ENCODE measurements around the gene FSTL5.

The FSTL5 gene

GRCh38 chr4:162102713-162103112 is 61.1 kb downstream of the FSTL5 start:
- no peak for DNase-seq

DNA sequence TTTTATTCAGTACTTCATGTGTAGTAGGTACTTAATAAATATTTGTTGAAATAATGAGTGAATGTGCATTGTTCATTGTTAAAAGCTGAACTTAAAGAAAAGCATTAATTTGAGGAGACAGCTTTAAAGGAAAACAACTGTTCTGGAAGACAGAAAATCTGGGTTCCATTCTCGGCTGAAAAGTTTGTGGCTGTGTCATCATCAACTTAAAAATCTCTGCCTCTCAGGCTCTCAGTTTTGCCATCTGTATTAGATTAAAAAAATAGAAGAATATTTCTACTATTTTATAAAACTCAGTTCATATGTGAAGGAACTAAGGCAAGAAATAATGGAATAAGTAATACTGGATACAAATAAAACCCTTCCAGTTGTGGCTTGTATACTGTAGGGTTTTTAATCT is 62.5 kb downstream of the FSTL5 start:
- no peak for DNase-seq

DNA sequence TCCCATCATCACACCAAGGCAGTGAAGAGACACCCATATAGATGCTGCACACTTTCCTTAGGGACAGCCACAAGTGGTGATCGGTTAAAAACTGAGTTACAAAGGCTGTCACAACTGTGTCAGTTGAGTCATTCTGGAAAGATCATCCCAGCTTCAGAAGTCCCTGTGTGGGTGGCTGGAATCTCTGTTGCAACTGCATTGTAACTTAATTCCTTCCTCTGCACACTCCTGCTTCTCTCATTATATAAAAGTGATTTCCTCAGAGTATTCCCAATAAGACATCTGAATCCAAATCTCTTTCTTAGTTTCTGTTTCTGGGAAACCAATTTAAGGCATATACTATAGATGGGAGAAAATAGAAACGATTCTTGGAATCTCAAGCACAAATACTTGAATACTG is 88.1 kb downstream of the FSTL5 start:
- DNase-seq: no peak

GRCh38 chr4:162061214-162061613 is 102.6 kb downstream of the FSTL5 start:
- DNase-seq: no peak

- DNase-seq: no peak
These were observed 104.1 kb downstream of the FSTL5 start for GRCh38 chr4:162059656-162060055.

GRCh38 chr4:162056990-162057389 is 106.8 kb downstream of the FSTL5 start:
- no peak for DNase-seq

GRCh38 chr4:162046135-162046534 is 117.7 kb downstream of the FSTL5 start:
- DNase-seq: no peak

DNA sequence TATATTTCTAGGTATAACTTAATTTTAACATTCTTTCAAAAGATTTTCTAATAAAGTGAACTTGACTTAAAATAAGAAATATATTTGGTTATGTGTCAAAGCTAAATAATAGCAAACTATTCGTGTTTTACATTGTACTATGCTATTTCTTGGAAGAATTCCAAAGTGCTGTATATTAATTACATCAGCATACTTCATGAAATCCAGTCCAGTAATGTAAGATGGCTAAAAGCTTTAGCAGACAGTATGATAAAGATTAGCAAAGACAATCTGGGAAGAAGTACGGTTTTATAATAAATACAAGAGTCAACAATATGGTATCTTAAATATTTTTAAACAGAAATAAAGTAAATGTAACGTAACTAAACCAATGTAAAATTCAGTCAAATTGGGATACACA is 125.7 kb downstream of the FSTL5 start:
- no peak for DNase-seq

DNA sequence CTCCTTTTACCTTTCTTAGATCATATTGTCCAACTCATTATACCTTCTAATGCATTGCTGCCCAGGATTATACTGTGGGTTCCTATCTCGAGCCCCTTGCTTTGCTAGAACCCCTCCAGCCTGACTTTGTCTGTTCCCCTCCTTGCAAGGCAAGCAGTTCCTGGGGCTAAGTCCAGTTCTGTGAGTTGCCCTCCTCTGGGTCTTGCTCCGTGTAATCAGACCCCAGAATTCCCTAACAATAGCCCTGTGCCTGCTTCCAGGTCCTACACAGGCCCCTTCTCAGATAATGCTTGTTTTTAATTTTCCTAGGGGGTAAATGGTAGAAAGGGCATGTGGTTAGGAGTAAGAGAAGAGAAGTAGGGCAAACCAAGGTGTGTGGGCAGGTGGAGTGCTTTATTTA is 145.9 kb downstream of the FSTL5 start:
- no peak for DNase-seq

DNA sequence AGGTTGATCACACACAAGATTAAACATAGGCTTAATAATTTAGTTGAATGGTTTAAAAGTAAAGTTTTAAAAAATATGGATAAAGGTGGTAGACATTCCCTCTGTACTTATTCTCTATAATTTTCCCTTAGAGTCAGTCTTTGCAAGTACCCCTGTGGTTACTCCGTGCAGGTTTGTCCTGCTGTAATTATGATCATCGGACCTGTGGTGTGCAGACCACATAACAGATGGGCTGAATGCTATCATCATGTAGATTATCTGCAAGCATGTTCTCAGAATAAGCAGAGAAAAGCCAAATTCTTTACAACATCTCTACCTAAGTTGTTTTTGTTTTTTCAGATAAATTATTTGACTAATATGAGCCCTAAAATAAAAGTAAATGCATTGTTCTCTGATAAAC is 146.8 kb downstream of the FSTL5 start:
- DNase-seq: no peak

DNA sequence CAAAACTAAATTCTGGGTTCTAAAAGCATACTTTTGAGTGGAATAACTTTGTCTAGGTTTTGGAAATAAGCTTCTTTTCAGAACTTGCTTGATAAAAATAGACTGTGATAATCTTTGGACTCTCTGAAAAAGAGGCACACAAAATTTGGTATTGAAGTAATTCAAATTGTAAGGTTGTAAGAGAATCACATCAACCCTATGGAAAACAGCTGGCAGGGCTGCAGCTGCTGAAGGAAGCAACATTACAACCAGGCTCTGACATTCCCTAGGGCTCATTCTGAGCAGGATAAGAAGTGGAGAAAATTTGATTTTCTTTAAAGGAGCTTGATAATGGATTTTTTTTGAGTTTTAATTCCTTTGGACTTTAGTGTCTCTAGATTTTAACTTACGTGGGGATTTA is 147.6 kb downstream of the FSTL5 start:
- no peak for DNase-seq

- no peak for DNase-seq
These were observed 148.7 kb downstream of the FSTL5 start for GRCh38 chr4:162015090-162015489.

DNA sequence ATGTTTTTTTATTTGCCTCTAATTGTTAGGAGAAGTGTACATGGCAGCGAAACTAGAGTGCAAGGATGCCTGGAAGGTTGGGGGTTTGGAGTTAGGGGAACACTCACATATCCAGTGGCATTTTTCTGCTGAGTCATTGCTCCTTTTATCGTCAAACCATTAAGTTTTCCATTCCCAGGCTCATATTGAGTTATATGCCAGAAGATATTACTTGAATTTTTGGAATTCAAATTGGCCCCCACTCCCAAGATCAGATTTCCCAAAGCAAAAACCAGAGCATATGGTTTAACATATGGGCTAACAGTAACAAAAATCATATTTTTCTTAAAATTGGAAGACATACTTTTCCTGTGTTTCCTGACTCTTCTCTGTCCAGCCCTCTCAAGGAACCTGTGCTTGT is 152.7 kb downstream of the FSTL5 start:
- no peak for DNase-seq

DNA sequence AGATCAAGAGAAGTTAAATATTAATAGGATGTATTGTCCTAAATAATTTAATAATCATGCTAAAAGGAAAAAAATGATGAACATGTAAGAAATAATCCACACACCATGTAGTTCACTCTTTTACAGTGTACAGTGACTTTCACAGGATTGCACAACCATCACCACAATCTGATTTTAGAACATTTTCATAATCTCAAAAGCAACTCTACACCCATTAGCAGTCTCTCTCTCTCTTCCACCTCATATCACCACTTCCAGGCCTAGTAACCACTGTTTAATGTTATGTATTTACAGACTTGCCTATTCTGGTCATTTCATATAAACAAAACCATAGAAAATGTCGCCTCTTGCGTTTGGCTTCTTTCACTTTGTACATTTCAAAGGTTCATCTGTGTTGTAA is 153.4 kb downstream of the FSTL5 start:
- no peak for DNase-seq

DNA sequence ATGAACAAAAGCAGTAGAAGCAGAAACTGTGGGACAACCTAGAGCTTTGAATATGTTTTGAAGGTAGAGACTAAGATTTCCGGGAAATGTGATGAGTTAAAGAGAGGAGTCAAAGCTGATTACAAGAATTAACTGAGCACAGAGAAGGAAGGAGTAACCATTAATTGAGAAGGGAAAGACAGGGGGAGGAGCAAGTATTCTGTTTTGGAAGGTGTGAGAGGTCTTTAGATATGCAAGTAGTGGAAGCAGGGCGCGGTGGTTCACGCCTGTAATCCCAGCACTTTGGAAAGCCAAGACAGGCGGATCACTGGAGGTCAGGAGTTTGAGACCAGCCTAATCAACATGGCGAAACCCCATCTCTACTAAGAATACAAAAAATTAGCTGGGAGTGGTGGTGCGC is 171.5 kb downstream of the FSTL5 start:
- no peak for DNase-seq

DNA sequence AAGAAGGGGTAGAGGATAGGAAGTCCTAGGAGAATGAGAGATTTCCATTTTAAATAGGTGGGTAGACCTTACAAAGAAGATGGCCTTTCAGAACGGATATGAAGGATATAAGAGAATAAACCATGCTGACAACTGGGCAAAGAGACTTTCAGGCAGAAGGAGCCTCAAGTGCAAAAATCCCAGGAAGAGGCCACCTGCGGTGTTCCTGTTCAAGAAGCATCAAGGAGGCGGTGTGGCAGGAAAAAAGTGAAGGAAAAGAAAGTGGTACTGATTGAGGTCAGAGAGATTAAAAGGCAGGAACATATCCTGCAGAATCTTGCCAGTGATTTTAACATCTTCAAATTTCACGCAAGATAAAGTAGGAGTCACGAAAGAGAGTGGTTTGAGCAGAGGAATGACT is 172.0 kb downstream of the FSTL5 start:
- no peak for DNase-seq

DNA sequence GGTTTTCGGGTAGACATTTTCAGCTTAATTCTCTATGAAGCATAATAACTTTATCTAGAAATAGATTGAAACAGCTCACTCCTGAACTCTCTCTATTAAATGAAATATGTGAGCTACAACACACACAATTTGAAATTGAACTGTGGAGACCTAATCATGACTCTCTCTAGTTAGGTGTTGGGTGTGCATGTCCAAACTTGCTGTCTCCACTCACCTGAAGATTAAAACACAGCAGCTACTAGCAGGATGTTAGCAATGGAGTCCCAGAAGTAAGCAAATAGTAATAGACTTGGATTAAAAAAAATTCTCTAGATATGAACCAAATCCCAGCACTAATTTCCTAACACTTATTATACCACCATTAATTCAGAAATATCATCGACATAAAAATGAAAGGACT is 173.1 kb downstream of the FSTL5 start:
- no peak for DNase-seq

DNA sequence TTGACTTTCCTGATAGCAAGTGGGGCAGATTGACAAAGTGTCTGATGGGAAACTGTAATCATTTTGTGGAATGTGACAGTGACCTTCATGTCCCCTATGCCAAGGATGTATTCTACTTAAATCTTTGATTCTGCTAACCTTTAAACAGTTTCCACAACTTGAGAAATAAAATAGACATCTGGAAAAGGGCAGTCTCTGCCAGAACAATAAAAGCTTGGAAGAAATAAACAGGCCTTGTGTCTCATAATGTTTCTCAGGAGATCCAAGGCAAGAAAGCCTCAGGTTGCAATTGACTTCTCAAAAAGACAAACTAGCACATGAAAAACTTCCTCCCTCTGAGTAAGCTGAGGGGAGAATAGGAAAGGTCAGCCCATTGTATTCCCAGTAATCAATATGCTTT is 174.9 kb downstream of the FSTL5 start:
- no peak for DNase-seq

GRCh38 chr4:161987611-161988010 is 176.2 kb downstream of the FSTL5 start:
- no peak for DNase-seq

GRCh38 chr4:161952382-161952781 is 211.4 kb downstream of the FSTL5 start:
- no peak for DNase-seq

DNA sequence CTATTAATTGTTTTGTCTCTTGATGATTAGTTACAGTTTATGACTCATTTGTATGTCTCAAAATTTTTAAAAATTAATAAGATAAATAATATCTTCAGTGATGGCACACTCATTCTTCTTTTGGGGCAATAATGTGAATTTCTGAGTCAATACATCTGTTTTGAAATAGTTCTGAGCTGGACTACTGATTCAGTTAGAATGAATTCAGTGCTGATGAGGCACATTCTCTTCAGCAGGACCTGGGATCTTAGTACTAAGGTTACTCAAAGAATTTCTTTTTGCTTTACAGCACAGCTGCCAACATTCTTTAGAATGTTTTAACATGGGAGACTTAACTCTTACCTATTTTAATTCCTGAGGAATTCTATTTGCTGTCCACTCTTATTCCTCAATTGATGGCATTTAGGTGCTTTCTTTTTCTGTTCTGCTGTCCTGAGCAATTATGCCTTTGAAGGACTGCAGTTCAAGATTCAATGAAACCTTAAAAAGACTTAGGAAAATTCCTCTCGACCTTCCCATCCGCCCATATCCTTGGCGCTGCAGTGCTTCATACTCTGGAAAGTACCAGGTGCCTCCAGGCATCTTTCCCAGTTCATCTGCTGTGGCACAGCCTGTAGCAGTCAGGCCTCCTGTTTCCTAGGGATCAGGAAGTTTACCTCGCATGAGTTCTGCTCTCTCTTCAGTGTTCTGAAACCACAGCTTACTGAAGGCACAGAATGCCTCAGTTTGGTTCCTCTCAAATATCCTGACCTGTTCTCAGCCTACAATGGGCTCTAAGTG is 213.7 kb downstream of the FSTL5 start:
- no peak for DNase-seq

GRCh38 chr4:161948026-161948770 is 215.6 kb downstream of the FSTL5 start:
- no peak for DNase-seq

GRCh38 chr4:161937596-161937995 is 226.2 kb downstream of the FSTL5 start:
- no peak for DNase-seq

All from activated naive CD4-positive, alpha-beta T cell treated with Interleukin-2 at 50 U/mL for 16 hours (primary cell).